Gastroesophageal sphincter (tissue), 4 donors: Measurements from ENCODE around the gene PPP1R2. TPM values are rescaled to one million over a fixed set of nuclear protein-coding genes. Genes with fewer than 3 reads are reported as not detected.
A peak's percentile ranks its signal among the peaks of the same experiment; 100 is the strongest.

Source experiments
- ATAC-seq: fragments of 150-250 bp; one replicate; pipeline ENCODE4 v1.9.1; 2016; ENCODE audit warnings: mild to moderate bottlenecking, moderate library complexity
- H3K27ac ChIP-seq, 4 donors: fragments of 200-600 bp; sonication (generic) in 3 of 4; 1 replicate in 3 of 4; 2 replicates in 1 of 4; pipeline ENCODE4 v1.5.1; 2016 to 2019
- H3K27me3 ChIP-seq: fragments of 200-600 bp; sonication (generic); one replicate; pipeline ENCODE4 v1.5.1; 2019
- H3K36me3 ChIP-seq, 2 donors: fragments of 200-600 bp; sonication (generic); one replicate each; pipeline ENCODE4 v1.5.1; 2019; ENCODE audit warnings: control low read depth in 1 of 2
- H3K4me1 ChIP-seq, 3 donors: fragments of 200-600 bp; sonication (generic); 1 replicate in 2 of 3; 2 replicates in 1 of 3; pipeline ENCODE4 v1.5.1; 2016 to 2019; ENCODE audit warnings: control low read depth in 2 of 3
- H3K4me3 ChIP-seq, 2 donors: fragments of 200-600 bp; sonication (generic); one replicate each; pipeline ENCODE4 v1.5.1; 2019; ENCODE audit warnings: mild to moderate bottlenecking in 1 of 2, moderate library complexity in 1 of 2
- H3K9me3 ChIP-seq, 3 donors: fragments of 200-600 bp; sonication (generic); one replicate each; pipeline ENCODE4 v1.5.1; 2017 to 2019; ENCODE audit warnings: control low read depth in 2 of 3
- EP300 ChIP-seq: sonication (generic); formaldehyde crosslinking; IDR thresholded peaks from one replicate; pipeline ENCODE4 v1.6.1; 2017; ENCODE audit warnings: antibody characterized with exemption, mild to moderate bottlenecking
- POLR2A ChIP-seq, 2 donors: fragments of 450-650 bp; IDR thresholded peaks; one replicate each; pipeline ENCODE4 v1.6.1; 2017; ENCODE audit warnings: antibody characterized with exemption in 2 of 2, mild to moderate bottlenecking in 2 of 2, moderate library complexity in 1 of 2
- POLR2AphosphoS5 ChIP-seq: sonication (generic); formaldehyde crosslinking; IDR thresholded peaks from one replicate; pipeline ENCODE4 v1.6.1; 2017; ENCODE audit warnings: antibody characterized with exemption
- WGBS, 2 donors: methylation state at CpG; one replicate each; pipeline ENCODE4 v1.1.5; 2018; ENCODE audit warnings: low coverage in 1 of 2; 5-methylcytosine and 5-hydroxymethylcytosine counted together
- total RNA-seq, 4 donors: library from RNA; depleted of rRNA; stranded (reverse); fragments of >200 nt; gene quantifications; one replicate each; pipeline ENCODE4 v1.1.0, GENCODE V29; 2016
- TF ChIP-seq, protein P1 (sequence below), 4 experiments: fragments of 200-600 bp in 2 of 4; fragments of 450-650 bp in 2 of 4; sonication (generic) in 1 of 4; IDR thresholded peaks; one replicate each; pipeline ENCODE4 v1.5.1; 2017 to 2019; ENCODE audit warnings: antibody characterized with exemption in 4 of 4, mild to moderate bottlenecking in 2 of 4, moderate library complexity in 2 of 4

Gene PPP1R2
- total RNA-seq, 4 donors from 2014 or later, result 63.1 to 472 (median 80.7) TPM

DNA sequence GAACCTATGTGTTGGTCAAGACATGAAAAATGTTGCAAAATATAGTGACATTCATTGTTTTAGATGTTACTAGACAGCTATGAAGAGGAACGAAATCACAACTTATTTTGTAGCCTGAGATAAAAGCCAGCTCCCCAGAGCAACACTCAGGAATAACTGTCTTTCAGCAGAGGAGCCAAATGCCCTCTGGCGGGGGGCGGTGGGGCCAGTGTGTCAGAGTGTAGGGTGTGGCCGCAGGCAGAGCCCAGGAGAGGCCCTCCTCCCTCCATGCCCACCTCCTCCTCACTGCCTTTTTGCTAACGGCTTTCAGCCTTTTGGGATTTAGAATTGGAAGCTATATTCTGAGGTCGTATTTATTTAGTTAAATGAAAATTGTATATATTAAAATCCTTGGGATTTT lies 23.7 kb upstream of the PPP1R2 start:
- Histone ChIP-seq H3K27me3 (peaks cover 35% of the 10 kb centered on the region), H3K4me3 (no peak overlapping the region), H3K9me3 (no peaks in the 10 kb centered on the region), H3K36me3 (no peaks in the 10 kb centered on the region), H3K4me1 (no peaks in the 10 kb centered on the region), H3K27ac (no peak overlapping the region)
- 56 to 63% methylated on average over 6 of the region's 6 CpGs for WGBS, 2 donors
- no peak for ATAC-seq
- no peak for TF ChIP-seq EP300
- no peak for TF ChIP-seq POLR2A (IDR thresholded peaks at IDR 0.05)
- no peak for TF ChIP-seq POLR2AphosphoS5
- TF ChIP-seq, protein P1, sequence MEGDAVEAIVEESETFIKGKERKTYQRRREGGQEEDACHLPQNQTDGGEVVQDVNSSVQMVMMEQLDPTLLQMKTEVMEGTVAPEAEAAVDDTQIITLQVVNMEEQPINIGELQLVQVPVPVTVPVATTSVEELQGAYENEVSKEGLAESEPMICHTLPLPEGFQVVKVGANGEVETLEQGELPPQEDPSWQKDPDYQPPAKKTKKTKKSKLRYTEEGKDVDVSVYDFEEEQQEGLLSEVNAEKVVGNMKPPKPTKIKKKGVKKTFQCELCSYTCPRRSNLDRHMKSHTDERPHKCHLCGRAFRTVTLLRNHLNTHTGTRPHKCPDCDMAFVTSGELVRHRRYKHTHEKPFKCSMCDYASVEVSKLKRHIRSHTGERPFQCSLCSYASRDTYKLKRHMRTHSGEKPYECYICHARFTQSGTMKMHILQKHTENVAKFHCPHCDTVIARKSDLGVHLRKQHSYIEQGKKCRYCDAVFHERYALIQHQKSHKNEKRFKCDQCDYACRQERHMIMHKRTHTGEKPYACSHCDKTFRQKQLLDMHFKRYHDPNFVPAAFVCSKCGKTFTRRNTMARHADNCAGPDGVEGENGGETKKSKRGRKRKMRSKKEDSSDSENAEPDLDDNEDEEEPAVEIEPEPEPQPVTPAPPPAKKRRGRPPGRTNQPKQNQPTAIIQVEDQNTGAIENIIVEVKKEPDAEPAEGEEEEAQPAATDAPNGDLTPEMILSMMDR (IDR thresholded peaks at IDR 0.05), result no peak

DNA sequence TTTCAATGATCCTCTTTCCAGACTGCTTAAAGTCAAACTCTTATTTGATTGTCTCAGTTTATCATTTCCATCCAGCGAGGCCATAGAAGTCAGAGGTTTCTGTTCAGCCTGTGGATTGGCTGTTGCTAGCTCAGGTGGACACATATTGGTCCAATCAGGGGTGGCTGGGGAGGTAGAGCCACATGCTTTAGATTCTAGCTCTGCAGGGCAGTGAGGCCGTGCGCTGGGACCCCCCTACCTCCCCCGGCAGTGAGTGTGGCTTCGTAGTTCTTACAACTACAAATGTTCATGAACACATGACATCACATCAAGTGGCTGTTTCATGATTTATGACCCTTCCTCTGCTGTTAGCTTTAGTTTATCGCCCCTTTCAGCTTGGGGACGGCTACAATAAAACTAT lies 22.6 kb upstream of the PPP1R2 start:
- Histone ChIP-seq H3K4me3 (no peak overlapping the region), H3K27me3 (peaks cover 35% of the 10 kb centered on the region), H3K4me1 (no peaks in the 10 kb centered on the region), H3K27ac (no peak overlapping the region), H3K36me3 (no peaks in the 10 kb centered on the region), H3K9me3 (no peaks in the 10 kb centered on the region)
- WGBS, 2 donors, result 52 to 62% methylated on average over 5 to 7 of the region's 7 CpGs
- no peak for ATAC-seq
- no peak for TF ChIP-seq POLR2AphosphoS5
- no peak for TF ChIP-seq POLR2A (IDR thresholded peaks at IDR 0.05)
- no peak for TF ChIP-seq EP300
- TF ChIP-seq, protein P1 (IDR thresholded peaks at IDR 0.05), result no peak

DNA sequence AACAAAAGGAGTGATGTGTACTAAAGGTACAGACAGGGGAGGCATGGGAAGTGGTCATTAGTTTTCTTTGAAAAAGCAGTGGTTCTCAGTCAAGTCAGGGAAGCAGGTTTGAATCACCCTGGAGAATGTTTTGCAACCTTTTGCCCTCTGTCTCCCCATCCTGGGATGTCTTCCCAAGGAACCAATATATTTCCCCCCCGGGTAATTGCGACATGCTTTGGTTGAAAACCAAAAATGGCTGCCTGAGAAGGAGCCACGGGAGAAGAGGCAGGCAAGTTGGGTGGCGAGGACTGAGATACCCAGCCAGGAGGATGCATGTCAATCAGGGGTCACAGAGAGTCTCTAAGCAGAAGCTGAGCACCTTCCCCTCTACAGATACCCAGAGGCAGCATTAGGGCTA lies 20.2 kb upstream of the PPP1R2 start:
- Histone ChIP-seq H3K4me1 (no peaks in the 10 kb centered on the region), H3K27ac (no peak overlapping the region), H3K36me3 (no peaks in the 10 kb centered on the region), H3K27me3 (peaks cover 29% of the 10 kb centered on the region), H3K4me3 (no peak overlapping the region), H3K9me3 (no peaks in the 10 kb centered on the region)
- ATAC-seq, result peak; percentile 49
- TF ChIP-seq EP300 (no peak), POLR2AphosphoS5 (no peak), POLR2A (IDR thresholded peaks at IDR 0.05) (no peak)
- TF ChIP-seq, protein P1 (IDR thresholded peaks at IDR 0.05), result no peak
- 40% methylated on average over 1 of the region's 4 CpGs; no CpG with 5 or more reads in 1 of the 2 donors for WGBS, 2 donors

DNA sequence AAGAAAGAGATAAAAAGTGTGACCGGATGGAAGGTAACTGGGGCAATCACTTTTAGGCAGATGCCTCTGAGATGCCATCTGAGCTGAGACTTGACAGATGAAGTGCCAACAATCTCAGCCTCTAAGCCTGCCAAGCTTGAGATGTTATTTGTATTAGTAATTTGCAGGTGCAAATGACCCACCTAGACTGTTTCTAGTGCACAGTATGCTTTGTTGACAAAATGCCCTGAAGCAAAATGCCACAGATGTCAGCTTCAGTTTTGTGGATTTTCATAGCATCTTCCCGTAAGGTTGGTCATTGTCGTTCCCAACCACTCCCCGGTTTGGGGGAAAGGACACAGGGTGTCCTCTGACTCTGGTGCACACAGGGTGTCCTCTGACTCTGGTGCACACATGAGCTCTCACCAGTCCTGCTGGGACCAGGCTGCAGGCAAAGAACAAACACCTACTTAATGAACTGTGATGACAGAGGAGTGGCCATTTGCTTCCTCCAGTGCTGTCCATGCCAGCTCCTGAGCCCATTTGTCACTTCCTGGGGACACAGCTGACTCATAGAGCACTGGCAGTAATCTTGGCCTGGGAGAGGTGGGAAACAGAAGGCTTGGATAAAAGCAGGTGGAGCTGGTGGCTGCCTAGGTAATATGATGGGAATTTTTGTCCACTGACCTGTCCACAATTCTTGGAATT lies 16.7 kb upstream of the PPP1R2 start:
- Histone ChIP-seq H3K36me3 (no peaks in the 10 kb centered on the region), H3K4me1 (no peaks in the 10 kb centered on the region), H3K9me3 (no peaks in the 10 kb centered on the region), H3K27ac (no peak overlapping the region), H3K27me3 (peaks cover 5% of the 10 kb centered on the region), H3K4me3 (no peak overlapping the region)
- TF ChIP-seq POLR2A (IDR thresholded peaks at IDR 0.05), result no peak
- no peak for TF ChIP-seq EP300
- WGBS, 2 donors, result 77 to 83% methylated on average over 1 to 2 of the region's 4 CpGs
- ATAC-seq, result peak; percentile 31

DNA sequence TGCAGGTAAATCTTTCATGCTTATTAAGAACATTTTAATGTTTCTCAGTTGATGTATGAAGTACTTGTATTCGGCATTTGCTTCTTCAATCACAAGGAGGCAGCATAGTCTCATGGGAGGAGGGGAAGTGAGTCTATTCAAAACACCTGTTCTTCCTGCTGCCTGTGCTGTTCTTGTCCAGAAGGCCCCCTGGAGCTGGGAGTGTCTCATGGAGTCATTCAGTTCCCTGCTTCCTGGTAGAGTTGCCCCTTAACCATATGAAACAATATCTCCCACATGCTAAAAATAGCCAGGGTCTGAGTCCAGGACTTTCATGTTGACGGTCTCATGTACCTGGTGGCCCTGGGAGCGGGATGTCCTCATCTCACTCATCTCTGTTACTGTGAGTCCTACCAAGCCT lies 15.5 kb upstream of the PPP1R2 start:
- Histone ChIP-seq H3K9me3 (no peaks in the 10 kb centered on the region), H3K4me3 (no peak overlapping the region), H3K36me3 (no peaks in the 10 kb centered on the region), H3K27me3 (peaks cover 5% of the 10 kb centered on the region), H3K27ac (no peak overlapping the region), H3K4me1 (no peaks in the 10 kb centered on the region)
- no peak for ATAC-seq
- WGBS, 2 donors, result 57 to 65% methylated on average over 3 of the region's 3 CpGs
- TF ChIP-seq EP300, result no peak
- TF ChIP-seq, protein P1 (IDR thresholded peaks at IDR 0.05), result peak in 2 of 4 experiments; percentile 8 to 24
